Gastroesophageal sphincter (tissue), 3 donors: ENCODE results near the gene RPTN.

ENCODE experiments used
- CTCF ChIP-seq, 4 experiments: fragments of 200-600 bp in 2 of 4; fragments of 450-650 bp in 2 of 4; sonication (generic) in 1 of 4; IDR thresholded peaks; one replicate each; pipeline ENCODE4 v1.5.1; 2017 to 2019; ENCODE audit warnings: antibody characterized with exemption in 4 of 4, mild to moderate bottlenecking in 2 of 4, moderate library complexity in 2 of 4
- EP300 ChIP-seq: sonication (generic); formaldehyde crosslinking; IDR thresholded peaks from one replicate; pipeline ENCODE4 v1.6.1; 2017; ENCODE audit warnings: antibody characterized with exemption, mild to moderate bottlenecking
- POLR2A ChIP-seq, 2 donors: fragments of 450-650 bp; IDR thresholded peaks; one replicate each; pipeline ENCODE4 v1.6.1; 2017; ENCODE audit warnings: antibody characterized with exemption in 2 of 2, mild to moderate bottlenecking in 2 of 2, moderate library complexity in 1 of 2
- POLR2AphosphoS5 ChIP-seq: sonication (generic); formaldehyde crosslinking; IDR thresholded peaks from one replicate; pipeline ENCODE4 v1.6.1; 2017; ENCODE audit warnings: antibody characterized with exemption

GRCh38 chr1:152109998-152110294 is 49.1 kb downstream of the RPTN start:
- TF ChIP-seq POLR2A (IDR thresholded peaks at IDR 0.05) (no peak), CTCF (IDR thresholded peaks at IDR 0.05) (no peak), EP300 (no peak), POLR2AphosphoS5 (no peak)
